GM13976 (cell line): ENCODE results near the gene PRAC1.
"Not testable (repeated sequence)": the region's sequence is repeated elsewhere in the genome, so short reads cannot be mapped to it uniquely, and the experiment has no call there.

Experiments used
- DNase-seq: peaks from one replicate; pipeline ENCODE4 v3.0.0; 2012; ENCODE audit warnings: low spot score
- CTCF ChIP-seq: IDR thresholded peaks from 2 replicates; pipeline ENCODE4 v1.5.1; 2012; ENCODE audit warnings: borderline replicate concordance, mild to moderate bottlenecking; ENCODE audit not compliant: insufficient read depth; ENCODE audit errors: extremely low read depth, missing control alignments, control extremely low read depth
- in situ Hi-C: fragments of 300-500 bp; cut with MboI; formaldehyde crosslinking; loops from one replicate; pipeline ENCODE4 v1.12.0; 2022; ENCODE audit warnings: low sequenced_read_pairs, mixed read lengths, inconsistent platforms; ENCODE audit not compliant: unreplicated experiment

PRAC1 gene

GRCh38 chr17:48720266-48721008, 1.9 kb downstream of the PRAC1 start:
- in situ Hi-C loops = no loop called here
- no peak for DNase-seq
- TF ChIP-seq CTCF = no peak

- no peak for DNase-seq
- no peak for TF ChIP-seq CTCF
- in situ Hi-C loops = no loop called here
Observed at GRCh38 chr17:48719642-48720265, 2.6 kb downstream of the PRAC1 start.

- no peak for TF ChIP-seq CTCF
- no peak for DNase-seq
- in situ Hi-C loops = no loop called here
Observed at GRCh38 chr17:48718761-48719641, 3.3 kb downstream of the PRAC1 start.

GRCh38 chr17:48718227-48718760, 4.0 kb downstream of the PRAC1 start:
- DNase-seq = no peak
- in situ Hi-C loops = no loop called here
- TF ChIP-seq CTCF = no peak

- in situ Hi-C loops = no loop called here
- no peak for TF ChIP-seq CTCF
- no peak for DNase-seq
Observed at GRCh38 chr17:48717367-48718226, 4.7 kb downstream of the PRAC1 start.

- in situ Hi-C loops, DNase-seq: not testable (repeated sequence)
Observed at GRCh38 chr17:48716549-48716948, 5.8 kb downstream of the PRAC1 start.
